Activated T-helper 1 cell treated with Interleukin-2 at 50 U/mL for 16 hours (primary cell): ENCODE measurements around the gene FILIP1L.

Experiments used
- DNase-seq: peaks from one replicate; pipeline ENCODE4 v3.0.0-alpha.2; 2020; ENCODE audit warnings: low read depth

The FILIP1L gene

DNA sequence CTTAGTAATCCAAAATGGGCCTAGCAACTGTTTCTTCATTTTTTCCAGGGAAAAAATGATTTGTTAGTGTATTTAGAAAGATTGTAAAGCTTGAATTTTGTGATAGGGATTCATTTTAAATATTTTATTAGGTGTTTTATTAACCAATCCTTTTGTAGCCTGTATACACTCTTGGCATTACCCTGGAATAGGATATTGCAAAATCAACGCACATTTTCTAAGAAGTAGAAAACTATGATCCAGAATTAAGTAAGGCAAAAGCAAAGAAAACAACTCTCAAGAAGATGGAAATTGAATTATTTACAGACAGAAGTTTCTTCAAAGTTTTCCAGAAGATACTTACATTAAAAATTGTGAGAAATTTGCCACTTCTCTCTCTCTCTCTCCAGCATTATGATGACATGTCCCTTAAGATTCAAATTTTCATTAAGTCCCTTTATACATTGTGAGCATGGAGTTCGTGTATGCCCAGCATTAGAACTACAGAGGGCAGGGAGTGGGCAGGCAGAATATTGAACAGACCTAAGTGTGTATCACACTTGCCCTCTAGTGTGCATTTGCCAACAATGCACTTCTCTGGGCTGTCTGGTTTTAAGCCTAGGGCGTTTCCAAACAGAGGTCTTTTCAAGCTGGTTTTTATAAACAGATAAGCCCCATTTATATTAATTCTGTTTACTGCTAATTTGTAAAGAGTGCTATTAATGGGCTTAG lies 325.1 kb downstream of the FILIP1L start:
- no peak for DNase-seq
